Right atrium auricular region (tissue), 2 donors: ENCODE data around the gene SH3GL1. TPM values are rescaled to one million over a fixed set of nuclear protein-coding genes. Genes with fewer than 3 reads are reported as not detected.

Experiments used
- DNase-seq: peaks from one replicate; pipeline ENCODE4 v3.0.0-alpha.2; 2019; ENCODE audit warnings: low spot score
- H3K27ac ChIP-seq, 2 donors: fragments of 200-600 bp; sonication (generic); 1 replicate in 1 of 2; 2 replicates in 1 of 2; pipeline ENCODE4 v1.5.1; 2016 to 2019
- H3K27me3 ChIP-seq, 2 donors: fragments of 200-600 bp; sonication (generic); one replicate each; pipeline versions ENCODE4 v1.5.1 to v1.6.0; 2017 to 2019
- H3K36me3 ChIP-seq: fragments of 200-600 bp; sonication (generic); one replicate; pipeline ENCODE4 v1.5.1; 2016
- H3K4me1 ChIP-seq, 2 donors: fragments of 200-600 bp; sonication (generic); one replicate each; pipeline versions ENCODE4 v1.5.1 to v1.6.0; 2017 to 2019
- H3K4me3 ChIP-seq, 2 donors: fragments of 200-600 bp; sonication (generic); 1 replicate in 1 of 2; 2 replicates in 1 of 2; pipeline ENCODE4 v1.5.1; 2017 to 2019; ENCODE audit warnings: mild to moderate bottlenecking in 1 of 2, moderate library complexity in 1 of 2
- H3K9me3 ChIP-seq, 2 donors: fragments of 200-600 bp; sonication (generic); one replicate each; pipeline ENCODE4 v1.5.1; 2019
- total RNA-seq, 2 donors: library from RNA; depleted of rRNA; stranded (reverse); fragments of >200 nt; gene quantifications; one replicate each; pipeline ENCODE4 v1.1.0, GENCODE V29; 2016
- TF ChIP-seq, protein P1 (sequence below), 2 donors: fragments of 200-600 bp; sonication (generic); IDR thresholded peaks; one replicate each; pipeline ENCODE4 v1.5.1; 2019; ENCODE audit warnings: antibody characterized with exemption in 2 of 2

The SH3GL1 gene
- total RNA-seq, 2 donors from 2014 or later, result 17.5 to 31.9 TPM

DNA sequence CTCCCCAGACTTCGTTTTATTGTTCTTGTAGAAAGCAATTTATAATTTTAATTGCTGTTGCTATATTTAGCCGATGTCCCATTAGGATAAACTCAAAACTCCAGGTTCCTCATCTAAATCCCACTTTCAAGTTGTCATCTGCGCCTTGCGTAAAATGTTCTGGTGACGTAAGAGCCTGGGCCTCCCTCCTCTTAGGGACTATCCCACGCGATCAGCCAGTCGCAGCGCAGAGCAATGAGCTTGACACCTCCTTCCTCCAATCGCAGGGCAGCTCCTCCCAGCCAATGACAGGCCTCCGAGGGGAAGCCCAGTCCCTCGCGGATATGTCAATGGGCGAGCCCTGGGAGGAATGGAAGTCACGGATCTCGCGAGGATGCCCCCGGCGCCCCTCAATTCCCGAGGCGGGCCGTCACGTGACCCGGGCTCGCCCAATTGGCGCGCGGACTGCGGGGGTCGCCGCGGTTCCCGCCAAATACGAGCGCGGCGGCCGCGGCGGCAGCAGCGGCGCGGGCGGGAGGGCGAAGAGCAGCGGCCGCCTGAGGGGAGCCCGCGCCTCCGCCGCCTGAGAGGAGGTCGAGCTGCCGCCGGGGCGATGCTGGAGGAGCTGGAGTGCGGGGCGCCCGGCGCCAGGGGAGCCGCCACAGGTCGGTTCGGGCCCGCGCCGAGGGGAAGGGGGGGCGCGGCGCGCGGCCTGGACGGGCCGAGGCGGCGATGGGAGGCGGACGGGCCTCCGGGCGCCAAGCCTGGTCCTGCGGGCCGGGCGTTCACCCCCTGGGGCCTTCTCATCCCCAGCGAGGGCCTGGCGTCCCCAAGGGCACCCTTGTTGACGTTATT lies 2.0 kb upstream of the SH3GL1 start, which contains the start of gene CHAF1A:
Gene CHAF1A (plus strand): TSS at position 470 of the 834 bp plus-strand sequence. CDS start 123 bp downstream, at position 593.
- DNase-seq, result peak; percentile 100
- peak within 1 kb of the TSS; percentile 96 to 97 for H3K27ac ChIP-seq
- no peaks in the 10 kb centered on the region for H3K27me3 ChIP-seq
- H3K9me3 ChIP-seq, result no peaks in the 10 kb centered on the region
- TF ChIP-seq, protein P1, sequence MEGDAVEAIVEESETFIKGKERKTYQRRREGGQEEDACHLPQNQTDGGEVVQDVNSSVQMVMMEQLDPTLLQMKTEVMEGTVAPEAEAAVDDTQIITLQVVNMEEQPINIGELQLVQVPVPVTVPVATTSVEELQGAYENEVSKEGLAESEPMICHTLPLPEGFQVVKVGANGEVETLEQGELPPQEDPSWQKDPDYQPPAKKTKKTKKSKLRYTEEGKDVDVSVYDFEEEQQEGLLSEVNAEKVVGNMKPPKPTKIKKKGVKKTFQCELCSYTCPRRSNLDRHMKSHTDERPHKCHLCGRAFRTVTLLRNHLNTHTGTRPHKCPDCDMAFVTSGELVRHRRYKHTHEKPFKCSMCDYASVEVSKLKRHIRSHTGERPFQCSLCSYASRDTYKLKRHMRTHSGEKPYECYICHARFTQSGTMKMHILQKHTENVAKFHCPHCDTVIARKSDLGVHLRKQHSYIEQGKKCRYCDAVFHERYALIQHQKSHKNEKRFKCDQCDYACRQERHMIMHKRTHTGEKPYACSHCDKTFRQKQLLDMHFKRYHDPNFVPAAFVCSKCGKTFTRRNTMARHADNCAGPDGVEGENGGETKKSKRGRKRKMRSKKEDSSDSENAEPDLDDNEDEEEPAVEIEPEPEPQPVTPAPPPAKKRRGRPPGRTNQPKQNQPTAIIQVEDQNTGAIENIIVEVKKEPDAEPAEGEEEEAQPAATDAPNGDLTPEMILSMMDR (IDR thresholded peaks at IDR 0.05), result no peak
- H3K4me3 ChIP-seq, result peak within 1 kb of the TSS; percentile 63 to 91
- H3K36me3 ChIP-seq, result no peaks in the 10 kb centered on the region
- H3K4me1 ChIP-seq, result peaks cover 0 to 47% of the 10 kb centered on the region in 2 donors

DNA sequence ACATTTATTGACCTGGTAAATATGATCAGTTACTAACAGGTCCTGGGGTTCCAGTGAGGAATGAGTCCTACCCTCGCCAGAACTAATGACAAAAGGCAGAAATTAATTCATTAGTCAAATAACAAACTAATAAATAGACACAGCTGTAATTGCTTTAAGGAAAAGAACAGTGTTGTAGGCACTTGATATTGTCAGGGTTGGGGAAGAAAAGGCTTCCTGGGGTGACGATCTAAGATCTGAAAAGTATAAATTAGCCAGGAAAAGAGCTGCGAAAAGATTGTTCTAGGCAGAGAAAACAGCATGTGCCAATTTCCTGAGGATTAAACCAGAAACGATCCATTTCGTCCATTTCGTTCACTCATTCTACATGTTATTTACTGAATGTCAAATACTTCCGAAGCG lies 1.4 kb upstream of the SH3GL1 start:
- no peaks in the 10 kb centered on the region for H3K9me3 ChIP-seq
- peak overlapping the region; percentile 96 to 97 for H3K27ac ChIP-seq
- no peak for DNase-seq
- H3K4me1 ChIP-seq, result peaks cover 0 to 53% of the 10 kb centered on the region in 2 donors
- H3K4me3 ChIP-seq, result peak overlapping the region; percentile 31 to 91
- no peaks in the 10 kb centered on the region for H3K27me3 ChIP-seq
- TF ChIP-seq, protein P1 (IDR thresholded peaks at IDR 0.05), result no peak
- no peaks in the 10 kb centered on the region for H3K36me3 ChIP-seq

DNA sequence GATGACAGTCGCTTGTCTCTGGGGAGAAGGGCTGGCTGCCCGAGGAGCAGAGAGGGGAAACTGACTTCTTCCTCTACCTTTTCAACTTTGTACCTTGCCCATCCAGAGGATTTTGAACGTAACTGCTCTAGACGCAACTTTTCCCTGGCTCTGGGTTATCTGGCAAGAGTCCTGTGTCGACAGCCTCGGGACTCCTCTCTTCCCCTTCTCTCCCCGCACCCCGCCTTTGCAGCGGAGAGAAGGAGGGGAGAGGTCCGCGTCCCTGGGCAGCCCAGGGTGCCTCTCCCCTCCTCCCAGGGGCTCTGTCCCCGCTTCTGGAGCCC lies 574 bp downstream of the SH3GL1 start:
- H3K36me3 ChIP-seq, result no peaks in the 10 kb centered on the region
- H3K27ac ChIP-seq, result peak overlapping the region; percentile 97 to 98
- peak overlapping the region; percentile 97 to 100 for H3K4me3 ChIP-seq
- TF ChIP-seq, protein P1 (IDR thresholded peaks at IDR 0.05), result no peak
- no peaks in the 10 kb centered on the region for H3K27me3 ChIP-seq
- H3K9me3 ChIP-seq, result no peaks in the 10 kb centered on the region
- no peak for DNase-seq
- H3K4me1 ChIP-seq, result peaks cover 0 to 61% of the 10 kb centered on the region in 2 donors

DNA sequence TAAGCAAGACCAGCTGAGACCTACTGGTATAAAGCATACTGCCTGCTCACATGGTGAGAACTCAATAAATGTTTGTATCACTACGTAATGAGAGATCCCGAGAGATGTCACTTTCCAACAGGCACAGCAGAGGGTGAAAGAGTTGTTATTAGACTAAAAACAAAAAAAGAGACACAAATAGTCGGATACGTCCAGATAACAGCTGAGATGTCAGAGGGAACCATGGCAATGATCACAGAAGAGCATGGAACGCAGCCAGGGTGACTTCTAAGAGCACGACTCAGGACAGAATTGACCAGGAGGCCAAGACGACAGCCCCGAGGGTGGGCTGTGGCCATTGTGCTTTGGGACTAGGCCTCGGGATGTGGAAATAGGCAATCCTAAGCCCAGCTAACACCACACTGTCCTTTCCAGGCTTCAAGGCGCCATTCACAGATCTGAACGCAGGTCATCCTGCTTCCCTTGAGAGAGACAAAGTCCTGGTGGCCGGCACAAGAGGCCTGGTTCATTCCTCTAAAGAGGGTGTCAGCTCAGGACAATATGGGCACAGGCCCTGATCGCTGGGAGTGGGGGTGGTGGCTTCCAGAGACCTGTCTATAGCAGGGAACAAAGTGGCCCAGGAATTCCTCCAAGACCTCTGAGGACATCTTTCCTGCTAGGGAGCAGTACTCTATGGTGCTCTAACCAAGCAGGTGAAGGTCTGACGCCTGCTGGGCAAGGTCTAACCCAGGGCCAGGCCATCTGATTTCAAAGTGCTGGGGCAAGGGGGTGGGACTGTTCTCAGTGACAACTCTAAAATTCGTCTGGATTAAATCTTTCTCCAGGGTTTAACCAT lies 3.2 kb downstream of the SH3GL1 start:
- Histone ChIP-seq H3K4me3 (no peak overlapping the region), H3K36me3 (no peaks in the 10 kb centered on the region), H3K4me1 (peaks cover 0 to 76% of the 10 kb centered on the region in 2 donors), H3K27ac (peak overlapping the region; percentile 52 to 63), H3K27me3 (no peaks in the 10 kb centered on the region), H3K9me3 (no peaks in the 10 kb centered on the region)
- DNase-seq, result no peak
- TF ChIP-seq, protein P1 (IDR thresholded peaks at IDR 0.05), result no peak

DNA sequence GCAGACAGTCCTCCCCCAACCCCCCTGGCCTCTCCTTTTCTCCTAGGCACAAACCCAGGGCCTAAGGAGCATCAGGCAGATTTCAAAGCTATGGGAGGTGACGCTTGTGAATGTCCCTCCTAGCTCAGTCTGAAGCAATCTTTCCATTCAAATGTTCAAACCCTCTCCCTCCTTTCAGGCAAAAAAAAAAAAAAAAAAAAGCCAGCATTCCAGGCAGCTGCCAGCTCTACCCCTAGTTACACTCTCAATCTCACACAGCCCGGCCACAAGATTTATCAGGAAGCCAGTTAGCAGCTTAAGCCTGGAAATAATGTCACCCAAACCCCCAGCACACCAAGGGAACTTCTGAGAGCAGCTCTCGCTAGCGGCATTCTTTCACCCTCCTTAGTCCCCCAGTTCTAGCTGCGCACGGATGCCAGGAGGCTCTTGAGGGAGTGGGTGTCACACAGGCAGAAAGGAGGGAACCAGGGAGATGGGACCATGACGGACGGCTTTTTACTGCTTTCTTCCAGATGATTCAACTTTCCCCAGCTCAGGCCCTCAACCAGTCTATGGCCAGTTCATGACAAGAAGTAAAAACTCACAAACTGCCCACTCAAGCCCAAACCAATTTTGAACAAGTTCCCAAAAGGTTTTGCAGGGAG lies 6.3 kb downstream of the SH3GL1 start:
- no peak overlapping the region for H3K4me3 ChIP-seq
- H3K9me3 ChIP-seq, result no peaks in the 10 kb centered on the region
- peak overlapping the region; percentile 42 to 56 for H3K27ac ChIP-seq
- H3K36me3 ChIP-seq, result no peaks in the 10 kb centered on the region
- no peaks in the 10 kb centered on the region for H3K27me3 ChIP-seq
- no peak for DNase-seq
- peaks cover 0 to 89% of the 10 kb centered on the region in 2 donors for H3K4me1 ChIP-seq
- TF ChIP-seq, protein P1 (IDR thresholded peaks at IDR 0.05), result no peak
